HEK293T (cell line): Measurements from ENCODE around the gene BDNF.

Experiments
- CTCF ChIA-PET: fragments of 350-600 bp; formaldehyde crosslinking; extraction: SDS; loops from one replicate; lab custom pipeline; 2021; ENCODE audit warnings: antibody characterized with exemption, inconsistent platforms; lab: Yijun Ruan, JAX
- POLR2A ChIA-PET: fragments of 350-600 bp; formaldehyde crosslinking; extraction: SDS; loops from one replicate; lab custom pipeline; 2020; ENCODE audit warnings: antibody characterized with exemption, inconsistent platforms; lab: Yijun Ruan, JAX
- DNase-seq: peaks from one replicate; pipeline ENCODE4 v3.0.0; 2012; ENCODE audit warnings: mixed read lengths; ENCODE audit errors: extremely low spot score
- ARNT ChIP-seq: fragments of 450-650 bp; IDR thresholded peaks from 2 replicates; pipeline ENCODE4 v1.6.1; 2017; ENCODE audit warnings: mild to moderate bottlenecking
- BHLHE40 ChIP-seq: fragments of 450-650 bp; IDR thresholded peaks from 2 replicates; pipeline ENCODE4 v1.6.1; 2016; ENCODE audit warnings: mild to moderate bottlenecking, moderate library complexity, borderline replicate concordance
- CTBP1 ChIP-seq: fragments of 450-650 bp; IDR thresholded peaks from 2 replicates; pipeline ENCODE4 v1.6.1; 2016; ENCODE audit warnings: borderline replicate concordance
- ELF4 ChIP-seq: fragments of 450-650 bp; IDR thresholded peaks from 2 replicates; pipeline ENCODE4 v1.6.1; 2017; ENCODE audit warnings: antibody characterized with exemption
- FOXA1 ChIP-seq: fragments of 450-650 bp; IDR thresholded peaks from 2 replicates; pipeline ENCODE4 v1.6.1; 2016; ENCODE audit warnings: mild to moderate bottlenecking
- FOXK2 ChIP-seq: fragments of 450-650 bp; IDR thresholded peaks from 2 replicates; pipeline ENCODE4 v1.6.1; 2016; ENCODE audit warnings: mild to moderate bottlenecking
- FOXM1 ChIP-seq: fragments of 450-650 bp; IDR thresholded peaks from 2 replicates; pipeline ENCODE4 v1.6.1; 2017; ENCODE audit warnings: mild to moderate bottlenecking, borderline replicate concordance
- HDGF ChIP-seq: fragments of 450-650 bp; IDR thresholded peaks from 2 replicates; pipeline ENCODE4 v1.6.1; 2017; ENCODE audit warnings: antibody characterized with exemption, borderline replicate concordance
- L3MBTL2 ChIP-seq: fragments of 450-650 bp; conservative IDR thresholded peaks from 2 replicates; pipeline ENCODE4 v1.6.1; 2016; ENCODE audit warnings: mild to moderate bottlenecking
- LEF1 ChIP-seq: fragments of 450-650 bp; IDR thresholded peaks from 2 replicates; pipeline ENCODE4 v1.6.1; 2017; ENCODE audit warnings: mild to moderate bottlenecking, borderline replicate concordance
- NFRKB ChIP-seq: fragments of 450-650 bp; IDR thresholded peaks from 2 replicates; pipeline ENCODE4 v1.6.1; 2016; ENCODE audit warnings: mild to moderate bottlenecking, moderate library complexity
- PKNOX1 ChIP-seq: fragments of 450-650 bp; IDR thresholded peaks from 2 replicates; pipeline ENCODE4 v1.6.1; 2016
- SP1 ChIP-seq: fragments of 450-650 bp; IDR thresholded peaks from 2 replicates; pipeline ENCODE4 v1.6.1; 2017
- SUZ12 ChIP-seq: fragments of 450-650 bp; IDR thresholded peaks from 2 replicates; pipeline ENCODE4 v1.6.1; 2016; ENCODE audit warnings: mild to moderate bottlenecking
- TARDBP ChIP-seq: fragments of 450-650 bp; IDR thresholded peaks from 2 replicates; pipeline ENCODE4 v1.6.1; 2016
- ZNF384 ChIP-seq: fragments of 450-650 bp; IDR thresholded peaks from 2 replicates; pipeline ENCODE4 v1.6.1; 2016

The BDNF gene

GRCh38 chr11:27696115-27696514 lies 4.1 kb downstream of the BDNF start:
- ChIA-PET CTCF (interaction anchor here (1.8 kb wide), 1 partner anchor 1463 kb away, joined by 5 read pairs; no protein-coding TSS in a partner anchor), POLR2A (no interaction called here)
- no peak for DNase-seq
- TF ChIP-seq HDGF (no peak), ZNF384 (no peak), TARDBP (no peak), ELF4 (no peak), LEF1 (no peak)

GRCh38 chr11:27694992-27695391 lies 5.3 kb downstream of the BDNF start:
- ChIA-PET CTCF (interaction anchor here (0.8 to 1.8 kb wide), 4 partner anchors 23 to 1464 kb away, joined by 3 to 5 read pairs (median 3); no protein-coding TSS in a partner anchor), POLR2A (no interaction called here)
- no peak for DNase-seq
- TF ChIP-seq ARNT, result no peak
- TF ChIP-seq FOXK2, result no peak
- no peak for TF ChIP-seq SP1
- TF ChIP-seq ELF4, result no peak
- TF ChIP-seq SUZ12, result no peak
- TF ChIP-seq HDGF, result no peak
- no peak for TF ChIP-seq PKNOX1
- no peak for TF ChIP-seq FOXM1
- no peak for TF ChIP-seq ZNF384
- TF ChIP-seq L3MBTL2, result no peak
- TF ChIP-seq LEF1, result no peak
- TF ChIP-seq CTBP1, result no peak

GRCh38 chr11:27693398-27693797 lies 6.9 kb downstream of the BDNF start:
- POLR2A ChIA-PET, result no interaction called here
- DNase-seq, result no peak
- CTCF ChIA-PET, result no interaction called here
- no peak for TF ChIP-seq NFRKB

GRCh38 chr11:27692781-27693180 lies 7.5 kb downstream of the BDNF start:
- DNase-seq, result no peak
- CTCF ChIA-PET, result no interaction called here
- TF ChIP-seq CTBP1, result no peak
- TF ChIP-seq SUZ12, result no peak
- no peak for TF ChIP-seq SP1
- no peak for TF ChIP-seq ZNF384
- no peak for TF ChIP-seq LEF1
- no peak for TF ChIP-seq HDGF
- no peak for TF ChIP-seq ARNT
- no peak for TF ChIP-seq ELF4
- TF ChIP-seq BHLHE40, result no peak
- TF ChIP-seq PKNOX1, result no peak
- POLR2A ChIA-PET, result no interaction called here

- ChIA-PET CTCF (no interaction called here), POLR2A (no interaction called here)
- no peak for TF ChIP-seq PKNOX1
- no peak for TF ChIP-seq LEF1
- no peak for TF ChIP-seq HDGF
- DNase-seq, result no peak
Measured at GRCh38 chr11:27688076-27688475, 12.2 kb downstream of the BDNF start.

GRCh38 chr11:27681664-27682063 lies 18.6 kb downstream of the BDNF start:
- DNase-seq, result no peak
- ChIA-PET CTCF (no interaction called here), POLR2A (no interaction called here)
- TF ChIP-seq SP1, result no peak
- TF ChIP-seq FOXK2, result no peak
- no peak for TF ChIP-seq NFRKB
- TF ChIP-seq ARNT, result no peak
- no peak for TF ChIP-seq FOXA1
- TF ChIP-seq SUZ12, result no peak
- TF ChIP-seq BHLHE40, result no peak

GRCh38 chr11:27679136-27680015 lies 20.9 kb downstream of the BDNF start:
- POLR2A ChIA-PET, result no interaction called here
- TF ChIP-seq SUZ12 (no peak), FOXK2 (no peak), L3MBTL2 (no peak), SP1 (no peak), BHLHE40 (no peak), NFRKB (no peak), ARNT (no peak), ELF4 (no peak), FOXM1 (no peak), HDGF (no peak), PKNOX1 (no peak), CTBP1 (no peak), ZNF384 (no peak), FOXA1 (no peak), TARDBP (no peak), LEF1 (no peak)
- no peak for DNase-seq
- CTCF ChIA-PET, result no interaction called here
